CD4-positive, alpha-beta T cell treated with Interleukin-17A for 4 hours (primary cell): Measurements from ENCODE around the gene DND1.
"Not testable (repeated sequence)": the region's sequence is repeated elsewhere in the genome, so short reads cannot be mapped to it uniquely, and the experiment has no call there.

Experiments
- DNase-seq: peaks from one replicate; pipeline ENCODE4 v3.0.0-alpha.2; 2020; ENCODE audit warnings: mixed read lengths

Gene DND1

DNA sequence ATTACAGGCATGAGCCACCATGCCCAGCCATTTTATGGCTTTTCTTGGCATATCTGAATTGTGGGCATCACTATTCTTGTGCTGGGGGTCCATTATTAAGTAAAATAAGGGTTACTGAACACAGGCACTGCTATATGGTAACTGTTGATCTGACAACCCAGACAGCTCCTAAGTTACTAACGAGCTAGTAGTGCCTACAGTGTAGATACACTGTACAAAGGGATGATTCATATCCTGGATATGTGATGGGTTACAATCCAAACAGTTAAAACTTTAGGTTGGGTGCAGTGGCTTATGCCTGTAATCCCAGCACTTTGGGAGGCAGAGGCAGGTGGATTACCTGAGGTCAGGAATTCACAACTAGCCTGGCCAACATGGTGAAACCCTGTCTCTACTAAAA is 44.7 kb downstream of the DND1 start:
- DNase-seq, result no peak

DNA sequence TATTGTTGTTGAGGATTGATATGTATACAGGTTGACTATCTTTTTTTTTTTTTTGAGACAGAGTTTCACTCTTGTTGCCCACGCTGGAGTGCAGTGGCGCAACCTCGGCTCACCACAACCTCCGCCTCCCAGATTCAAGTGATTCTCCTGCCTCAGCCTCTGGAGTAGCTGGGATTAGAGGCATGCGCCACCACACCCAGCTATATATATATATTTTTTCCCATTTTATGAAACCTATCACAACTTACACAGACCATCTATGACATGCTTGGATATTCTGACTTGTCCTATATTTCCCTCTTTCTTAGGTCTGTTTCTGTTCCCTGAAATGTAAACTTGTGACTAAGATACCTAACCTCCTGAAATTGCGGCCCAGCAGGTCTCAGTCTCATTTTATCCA is 45.4 kb downstream of the DND1 start:
- no peak for DNase-seq

DNA sequence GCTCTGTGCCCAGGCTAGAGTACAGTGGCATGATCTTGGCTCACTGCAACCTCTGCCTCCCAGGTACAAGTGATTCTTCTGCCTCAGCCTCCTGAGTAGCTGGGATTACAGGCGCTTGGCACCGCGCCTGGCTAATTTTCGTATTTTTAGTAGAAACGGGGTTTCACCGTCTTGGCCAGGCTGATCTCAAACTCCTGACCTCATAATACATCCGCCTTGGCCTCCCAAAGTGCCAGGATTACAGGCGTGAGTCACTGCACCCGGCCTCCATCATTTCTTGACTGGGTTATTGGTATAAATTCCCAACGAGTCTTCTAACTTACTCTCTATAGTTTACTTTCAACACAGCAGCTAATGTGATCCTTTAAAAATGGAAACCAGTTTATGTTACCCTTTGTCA is 48.5 kb downstream of the DND1 start:
- DNase-seq, result not testable (repeated sequence)

DNA sequence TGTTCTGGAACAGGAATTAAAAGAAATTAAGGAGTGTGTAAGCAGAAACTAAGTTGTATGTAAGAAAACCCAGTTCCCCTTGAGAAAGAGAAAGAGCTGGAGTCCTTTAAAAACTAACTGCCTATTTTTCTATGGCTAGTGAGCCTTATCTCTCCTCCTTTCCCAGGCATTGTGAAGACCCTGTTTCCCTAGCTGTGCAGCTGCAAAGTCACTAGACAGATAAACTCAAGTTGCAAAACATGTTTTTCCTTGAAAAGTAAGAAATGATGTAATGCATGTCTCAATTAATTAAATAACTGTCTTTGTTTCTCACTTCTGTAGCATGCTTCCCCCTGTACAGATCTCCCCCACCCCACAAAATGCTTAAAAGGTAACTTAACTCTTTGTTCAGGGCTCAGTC is 50.3 kb downstream of the DND1 start:
- DNase-seq, result not testable (repeated sequence)

DNA sequence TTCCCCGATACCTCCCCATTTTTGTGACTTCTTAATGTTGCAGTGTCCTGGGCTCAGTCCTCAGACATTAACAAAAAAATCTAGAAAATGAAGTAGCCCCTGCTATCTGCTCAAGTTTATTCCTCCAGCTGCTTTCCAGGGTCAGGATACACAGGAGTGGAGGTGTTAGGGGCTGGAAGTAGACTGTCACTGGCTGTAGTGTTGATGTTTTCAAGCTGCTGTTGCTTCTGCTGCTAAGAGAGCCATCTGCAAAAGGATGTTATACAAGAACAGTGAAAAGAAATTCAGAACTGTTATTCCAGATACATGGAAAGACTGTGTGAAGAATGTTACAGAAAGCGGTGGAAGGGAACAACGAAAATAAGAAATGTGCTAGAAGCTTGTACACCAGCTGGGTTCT is 51.1 kb downstream of the DND1 start:
- no peak for DNase-seq
